ENCODE results near the gene CHRM5.

DNA sequence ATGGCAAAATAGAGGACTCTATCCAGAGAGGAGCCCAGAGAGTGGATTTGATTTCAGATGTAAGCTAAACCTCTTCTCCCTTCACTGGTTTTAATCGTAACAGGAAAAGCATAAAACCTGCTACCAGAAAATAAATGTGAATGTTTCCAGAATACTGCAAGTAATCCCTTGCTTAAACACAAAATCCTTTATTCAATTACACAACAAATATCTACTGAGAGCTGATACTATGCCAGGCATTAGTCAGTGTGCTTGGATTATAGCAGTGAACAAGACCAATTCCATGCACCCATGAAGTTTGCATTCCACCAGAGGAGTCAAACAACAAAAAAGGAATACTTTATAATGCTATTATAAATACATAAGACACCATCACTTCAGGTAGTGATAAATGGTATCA lies 55.6 kb downstream of the CHRM5 start:
- TF ChIP-seq, protein P1, sequence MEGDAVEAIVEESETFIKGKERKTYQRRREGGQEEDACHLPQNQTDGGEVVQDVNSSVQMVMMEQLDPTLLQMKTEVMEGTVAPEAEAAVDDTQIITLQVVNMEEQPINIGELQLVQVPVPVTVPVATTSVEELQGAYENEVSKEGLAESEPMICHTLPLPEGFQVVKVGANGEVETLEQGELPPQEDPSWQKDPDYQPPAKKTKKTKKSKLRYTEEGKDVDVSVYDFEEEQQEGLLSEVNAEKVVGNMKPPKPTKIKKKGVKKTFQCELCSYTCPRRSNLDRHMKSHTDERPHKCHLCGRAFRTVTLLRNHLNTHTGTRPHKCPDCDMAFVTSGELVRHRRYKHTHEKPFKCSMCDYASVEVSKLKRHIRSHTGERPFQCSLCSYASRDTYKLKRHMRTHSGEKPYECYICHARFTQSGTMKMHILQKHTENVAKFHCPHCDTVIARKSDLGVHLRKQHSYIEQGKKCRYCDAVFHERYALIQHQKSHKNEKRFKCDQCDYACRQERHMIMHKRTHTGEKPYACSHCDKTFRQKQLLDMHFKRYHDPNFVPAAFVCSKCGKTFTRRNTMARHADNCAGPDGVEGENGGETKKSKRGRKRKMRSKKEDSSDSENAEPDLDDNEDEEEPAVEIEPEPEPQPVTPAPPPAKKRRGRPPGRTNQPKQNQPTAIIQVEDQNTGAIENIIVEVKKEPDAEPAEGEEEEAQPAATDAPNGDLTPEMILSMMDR (IDR thresholded peaks at IDR 0.05) = no peak
- TF ChIP-seq, protein P2, sequence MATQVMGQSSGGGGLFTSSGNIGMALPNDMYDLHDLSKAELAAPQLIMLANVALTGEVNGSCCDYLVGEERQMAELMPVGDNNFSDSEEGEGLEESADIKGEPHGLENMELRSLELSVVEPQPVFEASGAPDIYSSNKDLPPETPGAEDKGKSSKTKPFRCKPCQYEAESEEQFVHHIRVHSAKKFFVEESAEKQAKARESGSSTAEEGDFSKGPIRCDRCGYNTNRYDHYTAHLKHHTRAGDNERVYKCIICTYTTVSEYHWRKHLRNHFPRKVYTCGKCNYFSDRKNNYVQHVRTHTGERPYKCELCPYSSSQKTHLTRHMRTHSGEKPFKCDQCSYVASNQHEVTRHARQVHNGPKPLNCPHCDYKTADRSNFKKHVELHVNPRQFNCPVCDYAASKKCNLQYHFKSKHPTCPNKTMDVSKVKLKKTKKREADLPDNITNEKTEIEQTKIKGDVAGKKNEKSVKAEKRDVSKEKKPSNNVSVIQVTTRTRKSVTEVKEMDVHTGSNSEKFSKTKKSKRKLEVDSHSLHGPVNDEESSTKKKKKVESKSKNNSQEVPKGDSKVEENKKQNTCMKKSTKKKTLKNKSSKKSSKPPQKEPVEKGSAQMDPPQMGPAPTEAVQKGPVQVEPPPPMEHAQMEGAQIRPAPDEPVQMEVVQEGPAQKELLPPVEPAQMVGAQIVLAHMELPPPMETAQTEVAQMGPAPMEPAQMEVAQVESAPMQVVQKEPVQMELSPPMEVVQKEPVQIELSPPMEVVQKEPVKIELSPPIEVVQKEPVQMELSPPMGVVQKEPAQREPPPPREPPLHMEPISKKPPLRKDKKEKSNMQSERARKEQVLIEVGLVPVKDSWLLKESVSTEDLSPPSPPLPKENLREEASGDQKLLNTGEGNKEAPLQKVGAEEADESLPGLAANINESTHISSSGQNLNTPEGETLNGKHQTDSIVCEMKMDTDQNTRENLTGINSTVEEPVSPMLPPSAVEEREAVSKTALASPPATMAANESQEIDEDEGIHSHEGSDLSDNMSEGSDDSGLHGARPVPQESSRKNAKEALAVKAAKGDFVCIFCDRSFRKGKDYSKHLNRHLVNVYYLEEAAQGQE (IDR thresholded peaks at IDR 0.05; ENCODE audit: insufficient read depth in 1 of 2, low read depth in 2 of 2, low read length in 1 of 2) = no peak
- TF ChIP-seq SIN3A (IDR thresholded peaks at IDR 0.05; ENCODE audit: borderline replicate concordance, insufficient read depth, low read depth, low read length) (no peak), TCF7L2 (IDR thresholded peaks at IDR 0.05; ENCODE audit: low read depth, low read length) (no peak)
